GM10266 (cell line): ENCODE data around the gene DCAF15.

Source experiments
- DNase-seq: peaks from one replicate; pipeline ENCODE4 v3.0.0; 2012; ENCODE audit errors: extremely low spot score
- TF ChIP-seq, protein P1 (sequence below): IDR thresholded peaks from 2 replicates; pipeline ENCODE4 v1.5.1; 2012; ENCODE audit warnings: mild to moderate bottlenecking, low read depth; ENCODE audit not compliant: control insufficient read depth, insufficient read depth; ENCODE audit errors: missing control alignments

Gene DCAF15

DNA sequence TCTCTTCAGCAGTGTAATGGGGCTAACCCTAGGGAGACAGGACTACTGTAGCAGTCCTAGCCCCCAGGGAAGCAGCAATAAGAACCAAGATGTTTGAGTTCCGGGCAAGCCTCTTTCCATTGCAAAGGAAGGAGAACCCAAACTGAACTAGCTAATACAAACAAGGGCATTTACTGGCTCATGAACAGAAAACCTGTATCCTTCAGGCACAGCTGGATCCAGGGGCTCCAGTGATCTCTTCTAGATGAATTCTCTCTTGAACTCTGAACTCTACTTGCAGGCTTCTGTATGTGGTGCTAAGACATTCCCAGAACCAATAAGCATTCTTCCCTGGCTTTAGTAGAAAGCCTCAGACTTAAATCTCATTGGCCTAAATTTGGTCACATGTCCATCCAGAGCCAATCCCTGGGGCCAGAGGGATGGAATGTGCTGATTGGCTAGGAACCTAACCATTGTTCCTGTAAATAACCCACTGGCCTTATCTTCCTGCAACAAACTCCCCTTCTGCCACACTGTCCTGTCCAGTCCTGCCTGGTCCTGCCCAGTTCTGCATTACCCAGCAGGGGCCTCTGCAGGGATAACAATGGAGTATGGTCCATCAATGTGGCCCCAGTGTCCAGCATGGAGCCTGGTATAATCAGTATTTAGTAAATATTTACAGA, 10.2 kb upstream of the DCAF15 start:
- DNase-seq: no peak
- TF ChIP-seq, protein P1, sequence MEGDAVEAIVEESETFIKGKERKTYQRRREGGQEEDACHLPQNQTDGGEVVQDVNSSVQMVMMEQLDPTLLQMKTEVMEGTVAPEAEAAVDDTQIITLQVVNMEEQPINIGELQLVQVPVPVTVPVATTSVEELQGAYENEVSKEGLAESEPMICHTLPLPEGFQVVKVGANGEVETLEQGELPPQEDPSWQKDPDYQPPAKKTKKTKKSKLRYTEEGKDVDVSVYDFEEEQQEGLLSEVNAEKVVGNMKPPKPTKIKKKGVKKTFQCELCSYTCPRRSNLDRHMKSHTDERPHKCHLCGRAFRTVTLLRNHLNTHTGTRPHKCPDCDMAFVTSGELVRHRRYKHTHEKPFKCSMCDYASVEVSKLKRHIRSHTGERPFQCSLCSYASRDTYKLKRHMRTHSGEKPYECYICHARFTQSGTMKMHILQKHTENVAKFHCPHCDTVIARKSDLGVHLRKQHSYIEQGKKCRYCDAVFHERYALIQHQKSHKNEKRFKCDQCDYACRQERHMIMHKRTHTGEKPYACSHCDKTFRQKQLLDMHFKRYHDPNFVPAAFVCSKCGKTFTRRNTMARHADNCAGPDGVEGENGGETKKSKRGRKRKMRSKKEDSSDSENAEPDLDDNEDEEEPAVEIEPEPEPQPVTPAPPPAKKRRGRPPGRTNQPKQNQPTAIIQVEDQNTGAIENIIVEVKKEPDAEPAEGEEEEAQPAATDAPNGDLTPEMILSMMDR: no peak

GRCh38 chr19:13946414-13946813, 5.9 kb upstream of the DCAF15 start:
- TF ChIP-seq, protein P1: no peak
- DNase-seq: no peak

- DNase-seq: no peak
- TF ChIP-seq, protein P1: no peak
These were observed 1.3 kb upstream of the DCAF15 start for GRCh38 chr19:13951043-13951442.

- no peak for DNase-seq
- TF ChIP-seq, protein P1: no peak
These were observed 533 bp upstream of the DCAF15 start for GRCh38 chr19:13951799-13952153.

DNA sequence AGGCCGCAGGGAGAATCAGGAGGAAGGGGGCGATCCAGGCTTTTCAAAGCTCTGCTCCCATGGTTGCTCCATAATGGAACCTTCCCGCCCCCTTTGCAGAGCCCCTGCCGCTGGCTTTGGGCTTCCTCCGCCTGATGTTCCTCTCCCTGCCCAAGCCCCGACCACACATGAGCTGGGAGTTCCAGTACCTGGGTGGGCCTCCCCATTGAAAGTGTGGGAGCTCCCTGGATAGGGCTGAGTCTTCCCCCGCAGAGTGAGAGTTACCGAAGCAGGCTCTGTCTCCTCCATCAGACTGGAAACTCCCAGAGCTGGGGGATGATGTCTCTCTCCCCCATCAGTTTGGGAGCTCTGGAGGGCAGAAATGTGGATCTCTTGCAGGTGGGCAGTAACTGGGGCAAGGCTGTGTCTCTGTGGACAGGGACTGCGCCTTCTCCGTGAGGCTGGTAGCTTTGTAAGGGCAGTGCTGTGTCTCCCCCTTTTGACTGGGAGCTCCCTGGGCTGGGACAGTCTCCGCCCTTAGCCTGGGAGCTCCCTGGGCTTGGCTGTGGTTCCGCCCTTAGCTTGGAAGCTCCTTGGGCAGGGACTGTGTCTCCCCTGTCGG, 722 bp downstream of the DCAF15 start:
- DNase-seq: no peak

DNA sequence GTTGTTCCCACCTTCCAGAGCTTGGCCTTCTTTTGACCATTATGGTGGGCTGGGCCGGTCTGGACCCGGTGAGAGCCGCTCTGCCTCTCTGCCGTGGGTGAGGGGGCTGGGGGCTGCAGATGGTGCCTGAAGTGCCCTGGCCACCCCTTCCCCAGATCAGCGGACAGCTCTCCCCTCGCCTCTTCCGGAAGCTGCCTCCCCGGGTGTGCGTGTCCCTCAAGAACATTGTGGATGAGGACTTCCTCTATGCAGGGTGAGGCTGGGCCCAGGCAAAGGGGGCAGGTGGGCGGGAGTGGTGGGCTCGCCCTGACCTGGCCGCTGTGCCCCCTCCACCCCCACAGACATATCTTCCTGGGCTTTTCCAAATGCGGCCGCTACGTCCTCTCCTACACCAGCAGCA, 1.9 kb downstream of the DCAF15 start:
- TF ChIP-seq, protein P1: no peak
- no peak for DNase-seq

More for the DNA sequence above, 722 bp downstream of the DCAF15 start:
- TF ChIP-seq, protein P1: no peak

DNA sequence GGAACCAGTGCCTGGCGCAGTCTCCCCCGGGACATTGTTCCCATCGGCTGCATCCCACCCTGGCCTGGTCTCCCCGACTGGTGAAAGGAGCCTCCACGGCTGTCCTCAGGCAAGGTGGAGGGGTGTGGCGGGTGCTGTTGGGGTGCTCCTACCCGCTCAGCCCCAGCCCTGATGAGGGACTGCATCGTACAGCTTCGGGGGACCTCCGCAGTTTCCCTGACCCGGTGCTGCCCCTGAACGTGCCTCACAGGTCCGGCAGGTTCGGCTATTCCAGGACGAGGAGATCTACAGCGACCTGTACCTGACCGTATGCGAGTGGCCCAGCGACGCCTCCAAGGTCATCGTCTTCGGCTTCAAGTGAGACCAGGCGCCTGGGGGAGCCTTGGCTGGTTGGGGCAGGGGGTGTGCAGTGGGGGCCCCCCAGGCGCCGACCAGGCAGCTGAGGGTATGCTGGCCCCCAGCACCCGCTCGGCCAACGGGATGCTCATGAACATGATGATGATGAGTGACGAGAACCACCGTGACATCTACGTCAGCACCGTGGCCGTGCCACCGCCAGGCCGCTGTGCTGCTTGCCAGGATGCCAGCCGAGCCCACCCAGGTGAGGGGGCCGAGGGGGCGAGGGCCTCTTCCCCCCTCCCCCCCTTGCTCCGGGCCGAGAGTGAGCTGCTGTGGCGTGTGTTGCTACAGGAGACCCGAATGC, 3.5 kb downstream of the DCAF15 start:
- TF ChIP-seq, protein P1: no peak
- DNase-seq: no peak
